ENCODE data around the gene TMEM132E.

Gene TMEM132E

GRCh38 chr17:34570506-34570905 lies 8.9 kb upstream of the TMEM132E start:
- DNase-seq = no peak

GRCh38 chr17:34571428-34572130 lies 7.8 kb upstream of the TMEM132E start:
- no peak for DNase-seq

GRCh38 chr17:34572483-34572882 lies 6.9 kb upstream of the TMEM132E start:
- DNase-seq = no peak

- no peak for DNase-seq
Observed at GRCh38 chr17:34575182-34575581, 4.2 kb upstream of the TMEM132E start.

- no peak for DNase-seq
Observed at GRCh38 chr17:34578016-34578415, 1.4 kb upstream of the TMEM132E start.

- DNase-seq = no peak
Observed at GRCh38 chr17:34578656-34579016, 746 bp upstream of the TMEM132E start.

GRCh38 chr17:34579979-34580684 lies 750 bp downstream of the TMEM132E start:
- no peak for DNase-seq

GRCh38 chr17:34580685-34581445 lies 1.5 kb downstream of the TMEM132E start:
- no peak for DNase-seq

- DNase-seq = no peak
Observed at GRCh38 chr17:34581446-34582184, 2.2 kb downstream of the TMEM132E start.

GRCh38 chr17:34582185-34582900 lies 3.0 kb downstream of the TMEM132E start:
- DNase-seq = no peak

- no peak for DNase-seq
Observed at GRCh38 chr17:34582901-34583245, 3.5 kb downstream of the TMEM132E start.

- no peak for DNase-seq
Observed at GRCh38 chr17:34584805-34585416, 5.5 kb downstream of the TMEM132E start.

GRCh38 chr17:34586346-34586846 lies 7.0 kb downstream of the TMEM132E start:
- no peak for DNase-seq

- no peak for DNase-seq
Observed at GRCh38 chr17:34588266-34588665, 8.9 kb downstream of the TMEM132E start.

GRCh38 chr17:34589120-34589965 lies 10.0 kb downstream of the TMEM132E start:
- no peak for DNase-seq

GRCh38 chr17:34592002-34592401 lies 12.6 kb downstream of the TMEM132E start:
- DNase-seq = no peak

- no peak for DNase-seq
Observed at GRCh38 chr17:34596920-34597319, 17.5 kb downstream of the TMEM132E start.

GRCh38 chr17:34598161-34598776 lies 18.9 kb downstream of the TMEM132E start:
- no peak for DNase-seq

GRCh38 chr17:34601416-34601815 lies 22.0 kb downstream of the TMEM132E start:
- no peak for DNase-seq

GRCh38 chr17:34603974-34604373 lies 24.6 kb downstream of the TMEM132E start:
- no peak for DNase-seq

Data from stimulated activated CD4-positive, alpha-beta T cell treated with anti-CD3 and anti-CD28 coated beads, Interleukin-1b, Interleukin-23, amount 100 ng/mL, for 48 hours (primary cell).